Measurements from ENCODE around the gene DCBLD1.
A peak's percentile ranks its signal among the peaks of the same experiment; 100 is the strongest.

Gene DCBLD1

GRCh38 chr6:117592983-117593759 is 110.7 kb downstream of the DCBLD1 start (continued):
- TF ChIP-seq PRDM10 (tag by site-specific recombination; IDR thresholded peaks at IDR 0.05) (no peak), ZNF280D (tag by site-specific recombination; IDR thresholded peaks at IDR 0.05) (no peak), ZNF19 (tag by site-specific recombination; IDR thresholded peaks at IDR 0.05; ENCODE audit: low read depth) (no peak), ZBTB17 (tag by site-specific recombination; IDR thresholded peaks at IDR 0.05) (0 out of 2 replicates have a peak, but pooled peaks have one; percentile 24)

- Histone ChIP-seq H3K27ac (ENCODE audit: extremely low read depth, low read depth, low read length) (no peak overlapping the region), H3K4me3 (ENCODE audit: low read depth, low read length) (no peak overlapping the region), H3K36me3 (ENCODE audit: control insufficient read depth in 2 of 2, insufficient read depth in 1 of 2, low read length in 2 of 2) (peaks cover 6 to 23% of the 10 kb centered on the region in 2 experiments; a peak in 2 of 3 replicates), H3K4me1 (ENCODE audit: control insufficient read depth, insufficient read depth, low read length) (peaks cover 13% of the 10 kb centered on the region), H3K9me3 (ENCODE audit: control insufficient read depth, insufficient read depth, low read depth, low read length) (no peaks in the 10 kb centered on the region)
- CTCF ChIA-PET = interaction anchor here (0.7 kb wide), 1 partner anchor 37 kb away, joined by 3 read pairs; no protein-coding TSS in a partner anchor
- POLR2A ChIA-PET = no interaction called here
- TF ChIP-seq ZNF585B (tag by site-specific recombination; IDR thresholded peaks at IDR 0.05) (no peak), REPIN1 (tag by site-specific recombination; IDR thresholded peaks at IDR 0.05; ENCODE audit: low read depth) (no peak), MZF1 (tag by site-specific recombination; IDR thresholded peaks at IDR 0.05; ENCODE audit: borderline replicate concordance) (peak; percentile 92), ZNF146 (tag by site-specific recombination; IDR thresholded peaks at IDR 0.05) (peak; percentile 78), ZNF501 (tag by site-specific recombination; IDR thresholded peaks at IDR 0.05) (no peak), SETDB1 (IDR thresholded peaks at IDR 0.05; ENCODE audit: insufficient read length, low read length) (peak; percentile 77)
Observed at GRCh38 chr6:117595099-117595923, 112.8 kb downstream of the DCBLD1 start.

GRCh38 chr6:117597755-117598154 is 115.3 kb downstream of the DCBLD1 start:
- no peak overlapping the region for H3K27ac ChIP-seq (ENCODE audit: extremely low read depth, low read depth, low read length)
- H3K4me1 ChIP-seq (ENCODE audit: control insufficient read depth, insufficient read depth, low read length) = peaks cover 8% of the 10 kb centered on the region; the same call in 1 of the 2 replicates
- ChIA-PET CTCF (interaction anchor here (0.6 to 1.9 kb wide), 3 partner anchors 17 to 156 kb away, joined by 3 to 8 read pairs (median 3); no protein-coding TSS in a partner anchor), POLR2A (no interaction called here)
- TF ChIP-seq ZNF548 (tag by site-specific recombination; IDR thresholded peaks at IDR 0.05) (no peak), ZNF146 (tag by site-specific recombination; IDR thresholded peaks at IDR 0.05) (peak; percentile 74)
- H3K9me3 ChIP-seq (ENCODE audit: control insufficient read depth, insufficient read depth, low read depth, low read length) = no peaks in the 10 kb centered on the region
- H3K4me3 ChIP-seq (ENCODE audit: low read depth, low read length) = no peak overlapping the region
- peaks cover 4 to 23% of the 10 kb centered on the region in 2 experiments; a peak in 2 of 3 replicates for H3K36me3 ChIP-seq (ENCODE audit: control insufficient read depth in 2 of 2, insufficient read depth in 1 of 2, low read length in 2 of 2)
